ENCODE measurements around the gene AP4M1. TPM values are rescaled to one million over a fixed set of nuclear protein-coding genes. Genes with fewer than 3 reads are reported as not detected.
A peak's percentile ranks its signal among the peaks of the same experiment; 100 is the strongest.

The AP4M1 gene
- total and polyA plus RNA-seq, 4 donors = 3.3 to 5.5 (median 4.8) TPM

DNA sequence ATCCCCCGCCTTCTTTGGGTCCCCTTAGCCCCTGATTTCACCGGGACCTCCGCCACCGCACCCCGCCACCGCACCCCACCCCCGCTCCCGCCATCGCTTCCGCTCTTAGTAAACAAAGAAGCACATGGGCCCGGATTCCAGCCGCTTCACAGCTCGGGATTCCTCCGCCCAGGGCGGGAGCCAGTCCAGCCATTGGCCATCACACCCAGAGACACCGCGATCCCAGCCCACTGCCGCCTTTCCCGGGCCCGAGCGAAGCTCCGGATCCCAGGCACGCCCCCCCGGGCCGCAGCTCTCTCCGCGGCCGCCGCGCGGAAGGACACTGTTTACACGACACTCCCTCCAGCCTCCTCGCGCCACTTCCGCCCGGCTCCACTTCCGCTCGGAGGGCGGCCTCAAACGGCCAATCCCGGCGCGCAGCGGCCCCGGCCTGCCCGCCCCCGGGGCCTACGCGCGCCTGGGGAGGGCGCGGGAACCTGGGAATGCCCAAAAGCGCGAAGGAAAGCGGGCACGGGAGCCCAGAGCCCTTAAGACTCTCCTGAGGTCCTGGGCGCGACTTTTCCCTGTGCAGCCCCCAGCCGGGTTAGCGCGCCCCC, 925 bp upstream of the AP4M1 start:
- Histone ChIP-seq H3K36me3 (ENCODE audit: control insufficient read depth in 4 of 4, insufficient read depth in 3 of 4, low read depth in 1 of 4, low read length in 3 of 4) (peaks cover 16 to 42% (median 33%) of the 10 kb centered on the region in 4 donors), H3K4me1 (ENCODE audit: control insufficient read depth in 4 of 4, insufficient read depth in 4 of 4, low read length in 3 of 4) (peaks cover 0 to 20% (median 14%) of the 10 kb centered on the region in 4 donors), H3K27ac (ENCODE audit: low read depth in 1 of 2, low read length in 2 of 2) (peak overlapping the region; percentile 90 to 94), H3K9me3 (ENCODE audit: control insufficient read depth in 4 of 4, low read length in 3 of 4) (no peaks in the 10 kb centered on the region), H3K4me3 (ENCODE audit: low read depth in 1 of 3, low read length in 3 of 3) (peak overlapping the region; percentile 81 to 87 (median 82)), H3K27me3 (ENCODE audit: control insufficient read depth in 4 of 4, insufficient read depth in 4 of 4, low read length in 3 of 4) (no peaks in the 10 kb centered on the region), H3K9ac (ENCODE audit: low read depth in 1 of 2, low read length in 2 of 2) (peak overlapping the region; percentile 64 to 89)
- TF ChIP-seq YY1 (IDR thresholded peaks at IDR 0.05) = peak; percentile 88
- peak; percentile 67 for TF ChIP-seq SP1 (IDR thresholded peaks at IDR 0.05)
- TF ChIP-seq GABPA (IDR thresholded peaks at IDR 0.05 in 1 of 2, conservative IDR thresholded peaks at IDR 0.05 in 1 of 2) = peak; percentile 79 to 94
- peak; percentile 39 for TF ChIP-seq TAF1 (conservative IDR thresholded peaks at IDR 0.05)
- peak; percentile 26 for TF ChIP-seq FOXA1 (IDR thresholded peaks at IDR 0.05)
- TF ChIP-seq RAD21 (IDR thresholded peaks at IDR 0.05) = peak in 1 of 2 donors; percentile 39
- TF ChIP-seq HNF4A (conservative IDR thresholded peaks at IDR 0.05) = no peak
- peak; percentile 47 for TF ChIP-seq FOXA2 (IDR thresholded peaks at IDR 0.05)
- no peak for TF ChIP-seq JUND (IDR thresholded peaks at IDR 0.05)
- no peak for TF ChIP-seq HNF4G (IDR thresholded peaks at IDR 0.05)
- TF ChIP-seq, protein P1, sequence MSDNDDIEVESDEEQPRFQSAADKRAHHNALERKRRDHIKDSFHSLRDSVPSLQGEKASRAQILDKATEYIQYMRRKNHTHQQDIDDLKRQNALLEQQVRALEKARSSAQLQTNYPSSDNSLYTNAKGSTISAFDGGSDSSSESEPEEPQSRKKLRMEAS (IDR thresholded peaks at IDR 0.05) = peak; percentile 95
- TF ChIP-seq RXRA (IDR thresholded peaks at IDR 0.05) = peak; percentile 13 to 30
- TF ChIP-seq, protein P2, sequence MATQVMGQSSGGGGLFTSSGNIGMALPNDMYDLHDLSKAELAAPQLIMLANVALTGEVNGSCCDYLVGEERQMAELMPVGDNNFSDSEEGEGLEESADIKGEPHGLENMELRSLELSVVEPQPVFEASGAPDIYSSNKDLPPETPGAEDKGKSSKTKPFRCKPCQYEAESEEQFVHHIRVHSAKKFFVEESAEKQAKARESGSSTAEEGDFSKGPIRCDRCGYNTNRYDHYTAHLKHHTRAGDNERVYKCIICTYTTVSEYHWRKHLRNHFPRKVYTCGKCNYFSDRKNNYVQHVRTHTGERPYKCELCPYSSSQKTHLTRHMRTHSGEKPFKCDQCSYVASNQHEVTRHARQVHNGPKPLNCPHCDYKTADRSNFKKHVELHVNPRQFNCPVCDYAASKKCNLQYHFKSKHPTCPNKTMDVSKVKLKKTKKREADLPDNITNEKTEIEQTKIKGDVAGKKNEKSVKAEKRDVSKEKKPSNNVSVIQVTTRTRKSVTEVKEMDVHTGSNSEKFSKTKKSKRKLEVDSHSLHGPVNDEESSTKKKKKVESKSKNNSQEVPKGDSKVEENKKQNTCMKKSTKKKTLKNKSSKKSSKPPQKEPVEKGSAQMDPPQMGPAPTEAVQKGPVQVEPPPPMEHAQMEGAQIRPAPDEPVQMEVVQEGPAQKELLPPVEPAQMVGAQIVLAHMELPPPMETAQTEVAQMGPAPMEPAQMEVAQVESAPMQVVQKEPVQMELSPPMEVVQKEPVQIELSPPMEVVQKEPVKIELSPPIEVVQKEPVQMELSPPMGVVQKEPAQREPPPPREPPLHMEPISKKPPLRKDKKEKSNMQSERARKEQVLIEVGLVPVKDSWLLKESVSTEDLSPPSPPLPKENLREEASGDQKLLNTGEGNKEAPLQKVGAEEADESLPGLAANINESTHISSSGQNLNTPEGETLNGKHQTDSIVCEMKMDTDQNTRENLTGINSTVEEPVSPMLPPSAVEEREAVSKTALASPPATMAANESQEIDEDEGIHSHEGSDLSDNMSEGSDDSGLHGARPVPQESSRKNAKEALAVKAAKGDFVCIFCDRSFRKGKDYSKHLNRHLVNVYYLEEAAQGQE (IDR thresholded peaks at IDR 0.05) = no peak
- TF ChIP-seq NR2F2 (IDR thresholded peaks at IDR 0.05) = peak; percentile 46
- peak; percentile 44 to 64 for TF ChIP-seq EGR1 (IDR thresholded peaks at IDR 0.05; ENCODE audit: low read depth in 2 of 2)
- TF ChIP-seq, protein P3, sequence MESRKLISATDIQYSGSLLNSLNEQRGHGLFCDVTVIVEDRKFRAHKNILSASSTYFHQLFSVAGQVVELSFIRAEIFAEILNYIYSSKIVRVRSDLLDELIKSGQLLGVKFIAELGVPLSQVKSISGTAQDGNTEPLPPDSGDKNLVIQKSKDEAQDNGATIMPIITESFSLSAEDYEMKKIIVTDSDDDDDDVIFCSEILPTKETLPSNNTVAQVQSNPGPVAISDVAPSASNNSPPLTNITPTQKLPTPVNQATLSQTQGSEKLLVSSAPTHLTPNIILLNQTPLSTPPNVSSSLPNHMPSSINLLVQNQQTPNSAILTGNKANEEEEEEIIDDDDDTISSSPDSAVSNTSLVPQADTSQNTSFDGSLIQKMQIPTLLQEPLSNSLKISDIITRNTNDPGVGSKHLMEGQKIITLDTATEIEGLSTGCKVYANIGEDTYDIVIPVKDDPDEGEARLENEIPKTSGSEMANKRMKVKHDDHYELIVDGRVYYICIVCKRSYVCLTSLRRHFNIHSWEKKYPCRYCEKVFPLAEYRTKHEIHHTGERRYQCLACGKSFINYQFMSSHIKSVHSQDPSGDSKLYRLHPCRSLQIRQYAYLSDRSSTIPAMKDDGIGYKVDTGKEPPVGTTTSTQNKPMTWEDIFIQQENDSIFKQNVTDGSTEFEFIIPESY (IDR thresholded peaks at IDR 0.05) = no peak
- WGBS = under 1% methylated on average over 61 of the region's 61 CpGs
- DNase-seq (ENCODE audit: low spot score) = peak; percentile 88

DNA sequence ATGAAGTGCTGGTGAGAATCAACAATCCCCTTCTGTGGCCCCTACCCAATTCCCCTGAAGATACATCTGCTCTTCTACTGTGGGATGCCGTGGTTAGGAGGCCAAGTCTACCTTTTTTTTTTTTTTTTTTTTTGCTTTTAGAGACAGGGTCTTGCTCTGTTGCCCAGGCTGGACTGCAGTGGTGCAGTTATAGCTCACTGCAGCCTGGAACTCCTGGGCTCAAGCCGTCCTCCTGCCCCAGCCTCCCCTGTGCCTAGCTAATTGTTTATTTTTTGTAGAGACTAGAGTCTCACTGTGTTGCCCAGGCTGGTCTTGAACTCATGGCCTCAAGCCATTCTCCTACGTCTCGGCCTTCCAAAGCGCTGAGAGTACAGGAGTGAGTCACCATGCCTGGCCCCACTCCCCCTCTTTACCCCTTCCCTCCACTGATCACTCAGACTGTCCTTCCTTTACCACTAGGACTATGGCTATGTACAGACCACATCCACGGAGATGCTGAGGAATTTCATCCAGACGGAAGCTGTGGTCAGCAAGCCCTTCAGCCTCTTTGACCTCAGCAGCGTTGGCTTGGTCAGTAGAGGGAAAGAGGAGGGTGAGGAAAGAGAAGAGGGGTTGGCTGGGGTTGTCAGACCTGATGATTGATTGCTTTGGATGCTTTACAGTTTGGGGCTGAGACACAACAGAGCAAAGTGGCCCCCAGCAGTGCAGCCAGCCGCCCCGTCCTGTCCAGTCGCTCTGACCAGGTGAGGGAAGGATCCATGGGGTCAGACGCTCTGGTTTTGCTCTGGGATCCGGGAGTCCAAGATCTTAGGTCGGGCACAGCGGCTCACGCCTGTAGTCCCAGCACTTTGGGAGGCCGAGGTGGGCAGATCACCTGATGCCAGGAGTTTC, 1.8 kb downstream of the AP4M1 start:
- 93% methylated on average over 17 of the region's 17 CpGs for WGBS
- DNase-seq (ENCODE audit: low spot score) = no peak
- Histone ChIP-seq H3K9ac (ENCODE audit: low read depth in 1 of 2, low read length in 2 of 2) (no peak overlapping the region), H3K4me3 (ENCODE audit: low read depth in 1 of 3, low read length in 3 of 3) (no peak overlapping the region), H3K27ac (ENCODE audit: low read depth in 1 of 2, low read length in 2 of 2) (no peak overlapping the region), H3K9me3 (ENCODE audit: control insufficient read depth in 4 of 4, low read length in 3 of 4) (no peaks in the 10 kb centered on the region), H3K4me1 (ENCODE audit: control insufficient read depth in 4 of 4, insufficient read depth in 4 of 4, low read length in 3 of 4) (peaks cover 0 to 20% (median 14%) of the 10 kb centered on the region in 4 donors), H3K36me3 (ENCODE audit: control insufficient read depth in 4 of 4, insufficient read depth in 3 of 4, low read depth in 1 of 4, low read length in 3 of 4) (peaks cover 5 to 38% (median 17%) of the 10 kb centered on the region in 4 donors), H3K27me3 (ENCODE audit: control insufficient read depth in 4 of 4, insufficient read depth in 4 of 4, low read length in 3 of 4) (no peaks in the 10 kb centered on the region)
- TF ChIP-seq, protein P4, sequence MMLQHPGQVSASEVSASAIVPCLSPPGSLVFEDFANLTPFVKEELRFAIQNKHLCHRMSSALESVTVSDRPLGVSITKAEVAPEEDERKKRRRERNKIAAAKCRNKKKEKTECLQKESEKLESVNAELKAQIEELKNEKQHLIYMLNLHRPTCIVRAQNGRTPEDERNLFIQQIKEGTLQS (IDR thresholded peaks at IDR 0.05) = no peak
- TF ChIP-seq, protein P3 (IDR thresholded peaks at IDR 0.05) = no peak
- no peak for TF ChIP-seq YY1 (IDR thresholded peaks at IDR 0.05)
- TF ChIP-seq, protein P2 (IDR thresholded peaks at IDR 0.05) = no peak
- TF ChIP-seq RAD21 (IDR thresholded peaks at IDR 0.05) = no peak
- no peak for TF ChIP-seq NR2F2 (IDR thresholded peaks at IDR 0.05)
- no peak for TF ChIP-seq RXRA (IDR thresholded peaks at IDR 0.05)
- no peak for TF ChIP-seq GABPA (IDR thresholded peaks at IDR 0.05 in 1 of 2, conservative IDR thresholded peaks at IDR 0.05 in 1 of 2)
- TF ChIP-seq, protein P1 (IDR thresholded peaks at IDR 0.05) = no peak
- no peak for TF ChIP-seq FOXA2 (IDR thresholded peaks at IDR 0.05)
- no peak for TF ChIP-seq TAF1 (conservative IDR thresholded peaks at IDR 0.05)
